A673 (cell line): ENCODE data around the gene FGFR2.

Source experiments
- EZH2 ChIP-seq: fragments of 200-600 bp; sonication (generic); IDR thresholded peaks from 2 replicates; pipeline ENCODE4 v1.6.1; 2017; ENCODE audit warnings: borderline replicate concordance, low read depth, mild to moderate bottlenecking, mixed read lengths, antibody characterized with exemption, low read length; ENCODE audit not compliant: poor library complexity, severe bottlenecking
- TF ChIP-seq, protein P1 (sequence below): fragments of 300-800, 200-600 bp; sonication (generic); conservative IDR thresholded peaks from 2 replicates; pipeline ENCODE4 v1.5.1; 2017; ENCODE audit warnings: low read depth, mild to moderate bottlenecking, antibody characterized with exemption, low read length, moderate library complexity, mixed read lengths

DNA sequence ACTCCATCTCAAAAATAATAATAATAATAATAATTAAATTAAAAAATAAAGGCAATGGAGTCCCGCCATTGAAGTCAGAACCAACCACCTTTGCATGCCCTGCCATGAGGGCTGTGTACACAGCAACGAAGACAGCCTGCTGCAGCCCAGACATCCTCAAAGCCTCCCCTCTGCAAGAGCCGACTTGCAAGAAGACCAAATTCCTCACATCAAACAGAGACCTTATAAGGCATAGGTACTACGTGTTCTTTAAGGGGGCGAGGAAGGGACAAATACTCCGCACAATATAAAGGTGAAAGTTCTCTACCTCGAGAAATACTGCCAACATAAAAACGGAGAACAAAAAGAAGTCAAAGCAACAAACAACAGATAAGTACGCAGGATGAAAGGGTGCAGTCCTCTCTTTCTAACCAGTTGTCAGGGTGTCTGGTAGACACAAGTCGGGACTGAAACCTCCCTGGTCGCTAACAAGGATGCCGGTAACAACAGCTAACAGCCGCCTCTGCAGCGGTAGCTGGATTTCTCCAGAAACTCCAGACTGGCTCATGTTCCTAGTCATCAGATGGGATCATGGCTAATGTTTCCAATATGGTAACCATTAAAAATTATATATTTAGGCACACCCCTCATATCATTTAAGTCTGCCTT is 23.6 kb downstream of the FGFR2 start:
- TF ChIP-seq, protein P1, sequence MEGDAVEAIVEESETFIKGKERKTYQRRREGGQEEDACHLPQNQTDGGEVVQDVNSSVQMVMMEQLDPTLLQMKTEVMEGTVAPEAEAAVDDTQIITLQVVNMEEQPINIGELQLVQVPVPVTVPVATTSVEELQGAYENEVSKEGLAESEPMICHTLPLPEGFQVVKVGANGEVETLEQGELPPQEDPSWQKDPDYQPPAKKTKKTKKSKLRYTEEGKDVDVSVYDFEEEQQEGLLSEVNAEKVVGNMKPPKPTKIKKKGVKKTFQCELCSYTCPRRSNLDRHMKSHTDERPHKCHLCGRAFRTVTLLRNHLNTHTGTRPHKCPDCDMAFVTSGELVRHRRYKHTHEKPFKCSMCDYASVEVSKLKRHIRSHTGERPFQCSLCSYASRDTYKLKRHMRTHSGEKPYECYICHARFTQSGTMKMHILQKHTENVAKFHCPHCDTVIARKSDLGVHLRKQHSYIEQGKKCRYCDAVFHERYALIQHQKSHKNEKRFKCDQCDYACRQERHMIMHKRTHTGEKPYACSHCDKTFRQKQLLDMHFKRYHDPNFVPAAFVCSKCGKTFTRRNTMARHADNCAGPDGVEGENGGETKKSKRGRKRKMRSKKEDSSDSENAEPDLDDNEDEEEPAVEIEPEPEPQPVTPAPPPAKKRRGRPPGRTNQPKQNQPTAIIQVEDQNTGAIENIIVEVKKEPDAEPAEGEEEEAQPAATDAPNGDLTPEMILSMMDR = no peak
- TF ChIP-seq EZH2 = no peak
